HK-2 (cell line): ENCODE measurements around the gene UBE2K.
"Not testable (repeated sequence)": the region's sequence is repeated elsewhere in the genome, so short reads cannot be mapped to it uniquely, and the experiment has no call there.

Experiments used
- DNase-seq: peaks from one replicate; pipeline ENCODE4 v3.0.0-alpha.2; 2018; ENCODE audit not compliant: unreplicated experiment

Gene UBE2K

DNA sequence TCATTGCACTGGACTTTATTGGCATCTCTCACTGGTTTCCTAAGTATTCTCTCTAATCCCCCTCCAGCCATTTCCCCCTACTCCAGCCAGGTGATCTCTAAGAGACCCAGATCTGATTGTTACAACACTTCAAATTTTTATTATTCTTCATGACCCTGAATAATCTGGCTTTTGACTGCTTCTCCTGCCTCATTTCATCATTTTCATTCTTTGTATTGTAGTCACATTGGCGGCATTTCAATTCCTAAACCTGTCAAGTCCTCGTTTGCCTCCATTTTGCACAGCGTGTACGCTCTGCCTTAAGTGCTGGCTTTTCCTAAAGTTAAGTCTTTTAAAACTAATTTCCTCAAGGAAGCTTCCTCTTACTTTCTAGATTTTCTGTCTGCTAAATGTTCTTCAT lies 31.6 kb downstream of the UBE2K start:
- no peak for DNase-seq

DNA sequence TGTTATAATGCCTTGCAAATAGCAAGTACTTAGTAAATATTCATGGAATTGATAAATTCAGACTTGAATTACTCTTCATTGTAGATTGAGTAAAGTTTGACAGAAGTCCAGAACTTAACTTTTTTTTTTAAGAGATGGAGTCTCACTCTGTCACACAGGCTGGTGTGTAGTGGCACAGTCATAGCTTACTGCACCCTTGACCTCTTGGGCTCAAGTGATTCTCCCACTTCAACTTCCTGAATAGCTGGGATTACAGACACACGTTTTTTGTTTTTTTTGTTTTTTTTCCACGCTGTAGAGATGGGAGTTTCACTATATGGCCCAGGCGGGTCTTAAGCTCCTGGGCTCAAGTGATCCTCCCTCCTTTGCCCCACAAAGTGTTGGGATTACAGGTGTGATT lies 32.1 kb downstream of the UBE2K start:
- no peak for DNase-seq

DNA sequence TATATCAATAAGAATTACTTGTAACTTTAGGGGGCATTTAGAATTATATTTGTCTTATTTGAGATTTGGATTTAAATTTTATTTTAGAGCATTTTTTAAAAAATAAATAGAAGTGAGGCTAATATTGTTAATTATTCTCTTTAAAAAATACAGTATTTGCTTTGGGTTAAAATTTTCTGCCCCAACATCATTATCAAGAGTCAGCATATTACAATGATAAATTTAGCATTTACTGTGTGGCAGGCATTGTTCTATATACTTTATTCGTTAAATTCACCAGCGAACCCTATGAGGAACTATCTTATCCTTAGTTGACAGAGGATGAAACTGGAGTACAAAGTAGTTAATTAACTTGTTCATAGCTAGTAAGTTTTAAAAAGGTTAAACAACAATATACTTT lies 34.0 kb downstream of the UBE2K start:
- no peak for DNase-seq

DNA sequence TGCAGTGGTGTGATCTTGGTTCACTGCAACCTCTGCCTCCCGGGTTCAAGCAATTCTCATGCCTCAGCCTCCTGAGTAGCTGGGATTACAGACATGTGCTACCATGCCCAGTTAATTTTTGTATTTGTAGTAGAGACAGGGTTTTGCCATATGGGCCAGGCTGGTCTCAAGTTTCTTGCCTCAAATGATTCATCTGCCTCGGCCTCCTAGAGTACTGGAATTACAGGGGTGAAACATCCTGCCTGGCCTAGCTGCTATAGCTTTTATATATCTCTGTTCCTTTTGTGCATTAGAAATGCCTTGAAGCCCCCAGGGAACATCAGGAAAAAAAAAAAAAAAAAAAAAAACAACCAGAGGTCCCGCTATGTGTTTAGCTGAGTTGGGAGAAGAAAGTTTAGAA lies 34.8 kb downstream of the UBE2K start:
- DNase-seq, result peak; percentile 50

DNA sequence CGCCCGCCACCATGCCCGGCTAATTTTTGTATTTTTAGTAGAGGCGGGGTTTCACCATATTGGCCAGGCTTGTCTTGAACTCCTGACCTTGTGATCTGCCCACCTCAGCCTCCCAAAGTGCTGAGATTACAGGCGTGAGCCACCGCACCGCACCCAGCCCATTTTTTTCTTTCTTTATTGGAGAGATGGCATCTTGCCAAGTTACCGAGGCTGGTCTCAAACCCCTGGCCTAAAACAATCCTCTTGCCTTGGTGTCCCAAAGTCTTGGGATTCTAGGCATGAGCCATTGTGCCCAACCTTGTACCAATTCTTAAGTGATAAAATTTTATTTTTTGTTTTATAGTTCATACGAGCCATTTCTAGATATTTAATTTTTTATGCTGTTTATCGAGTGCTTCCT lies 41.7 kb downstream of the UBE2K start:
- DNase-seq, result not testable (repeated sequence)

DNA sequence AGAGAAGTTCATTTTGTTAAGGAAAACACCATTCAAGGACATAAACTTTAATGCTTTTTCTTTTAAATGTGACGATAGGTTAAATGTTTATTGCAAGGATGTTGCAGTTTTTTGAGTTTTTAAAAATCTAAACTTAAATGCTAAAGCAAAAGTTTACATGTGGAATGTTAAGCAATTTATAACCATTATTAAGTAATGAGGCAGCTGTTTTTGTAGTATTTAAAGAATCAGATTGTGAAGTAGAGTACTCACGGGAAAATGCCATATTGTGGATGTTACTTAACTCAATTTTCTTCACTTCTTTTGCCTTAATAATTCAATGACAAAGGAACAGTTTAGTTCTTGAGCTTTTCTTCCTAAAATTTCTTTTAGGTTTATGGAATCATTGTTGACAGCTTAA lies 43.5 kb downstream of the UBE2K start:
- DNase-seq, result no peak

DNA sequence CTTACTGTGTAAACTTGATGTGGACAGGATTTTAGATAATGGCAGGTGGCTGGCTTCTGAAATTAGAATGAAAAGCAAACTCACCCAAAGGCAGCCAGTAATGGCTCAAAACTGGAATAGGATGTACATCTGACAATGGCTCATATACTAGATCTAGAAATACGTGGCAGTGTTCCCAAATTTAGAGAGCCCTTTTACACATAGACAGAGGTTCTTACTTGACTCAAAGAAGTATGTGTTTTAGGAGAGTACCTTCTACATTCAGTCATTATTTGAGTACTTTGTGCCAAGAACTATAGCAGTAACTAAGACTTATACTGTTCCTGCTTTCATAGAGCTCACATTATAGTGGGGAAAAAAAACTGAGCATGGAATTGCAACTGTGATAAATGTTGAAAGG lies 48.0 kb downstream of the UBE2K start:
- no peak for DNase-seq

DNA sequence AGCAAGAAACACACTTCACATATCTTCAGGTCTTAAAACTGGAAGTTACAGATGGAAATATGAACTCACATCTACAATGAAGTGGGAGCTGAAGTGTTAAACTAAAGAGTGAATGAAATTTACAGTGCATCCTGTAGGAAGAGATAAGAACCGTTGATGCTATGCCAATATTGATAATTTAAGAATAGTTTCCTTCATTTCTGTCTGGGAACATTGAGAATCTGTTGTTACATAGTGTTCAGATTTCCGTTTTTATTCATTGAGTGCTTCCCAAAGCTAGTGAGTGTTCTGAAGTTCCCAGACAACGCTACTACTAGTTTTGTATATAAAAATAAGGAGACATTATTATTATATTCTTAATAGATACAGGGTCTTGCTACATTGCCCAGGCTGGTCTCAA lies 52.3 kb downstream of the UBE2K start:
- DNase-seq, result no peak

DNA sequence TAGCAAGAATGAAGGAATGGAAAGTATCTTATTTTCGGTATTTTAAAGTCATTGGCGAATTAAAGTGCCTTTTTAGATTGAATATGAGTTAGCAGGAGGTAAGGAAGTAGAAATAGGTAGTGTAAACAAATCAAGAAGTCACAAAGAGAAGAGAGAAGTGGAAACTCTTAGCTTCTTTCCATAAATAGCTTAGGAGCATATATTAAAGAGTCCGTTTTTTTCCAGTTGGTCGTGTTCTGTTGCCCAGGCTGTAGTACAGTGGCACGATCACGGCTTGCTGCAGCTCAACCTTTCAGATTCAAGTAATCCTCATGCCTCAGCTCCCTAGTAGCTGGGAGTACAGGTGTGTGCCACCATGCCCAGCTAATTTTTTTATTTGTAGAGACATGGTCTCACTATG lies 56.4 kb downstream of the UBE2K start:
- no peak for DNase-seq

DNA sequence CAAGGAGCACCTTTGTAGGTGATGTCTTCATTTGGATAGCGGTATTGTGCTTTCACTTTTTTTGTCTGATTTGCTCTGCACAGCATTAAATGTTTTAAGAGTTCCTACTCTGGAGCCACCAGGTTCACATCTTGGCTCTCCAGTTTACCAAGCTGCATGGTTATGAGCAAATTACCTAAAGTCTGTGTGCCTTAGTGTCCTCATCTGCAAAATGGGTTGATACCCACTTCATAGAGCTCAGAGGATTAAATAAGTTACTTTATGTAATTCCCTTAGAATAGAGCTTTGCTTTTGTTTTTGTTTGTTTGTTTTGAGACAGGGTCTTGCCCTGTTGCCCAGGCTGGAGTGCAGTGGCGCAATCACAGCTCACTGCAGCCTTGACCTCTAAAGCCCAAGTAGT lies 58.2 kb downstream of the UBE2K start:
- no peak for DNase-seq

DNA sequence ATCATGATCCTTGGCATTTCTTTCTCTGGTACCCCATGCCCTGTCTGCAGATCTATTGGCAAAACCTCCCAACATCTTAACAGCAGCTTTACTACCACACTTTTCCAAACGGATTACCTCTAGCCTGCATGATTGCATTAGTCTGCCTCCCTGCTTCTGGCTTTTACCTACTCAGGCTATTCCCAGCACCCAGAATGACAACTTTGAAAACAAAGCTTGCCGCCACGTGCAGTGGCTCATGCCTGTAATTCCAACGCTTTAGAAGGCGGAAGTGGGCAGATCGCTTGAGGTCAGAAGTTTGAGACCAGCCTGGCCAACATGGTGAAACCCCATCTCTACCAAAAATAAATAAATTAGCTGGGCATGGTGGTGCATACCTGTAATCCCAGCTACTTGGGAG lies 60.2 kb downstream of the UBE2K start:
- DNase-seq, result no peak

DNA sequence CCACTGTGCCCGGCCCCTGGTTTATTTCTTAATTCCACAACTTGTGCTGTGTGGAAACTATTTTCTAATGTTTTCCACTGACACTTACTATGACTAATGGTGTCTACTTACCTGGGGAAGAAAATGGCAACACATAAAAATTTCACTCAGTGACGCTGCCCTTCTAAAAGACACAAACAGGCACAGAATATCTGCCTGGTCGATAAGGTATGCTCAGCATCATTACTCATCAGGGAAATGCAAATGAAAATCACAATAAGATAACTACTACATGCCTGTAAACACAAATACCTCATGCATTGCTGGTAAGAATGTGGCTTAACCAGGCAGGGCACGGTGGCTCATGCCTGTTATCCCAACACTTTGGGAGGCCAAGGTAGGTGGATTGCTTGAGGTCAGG lies 61.6 kb downstream of the UBE2K start:
- no peak for DNase-seq

DNA sequence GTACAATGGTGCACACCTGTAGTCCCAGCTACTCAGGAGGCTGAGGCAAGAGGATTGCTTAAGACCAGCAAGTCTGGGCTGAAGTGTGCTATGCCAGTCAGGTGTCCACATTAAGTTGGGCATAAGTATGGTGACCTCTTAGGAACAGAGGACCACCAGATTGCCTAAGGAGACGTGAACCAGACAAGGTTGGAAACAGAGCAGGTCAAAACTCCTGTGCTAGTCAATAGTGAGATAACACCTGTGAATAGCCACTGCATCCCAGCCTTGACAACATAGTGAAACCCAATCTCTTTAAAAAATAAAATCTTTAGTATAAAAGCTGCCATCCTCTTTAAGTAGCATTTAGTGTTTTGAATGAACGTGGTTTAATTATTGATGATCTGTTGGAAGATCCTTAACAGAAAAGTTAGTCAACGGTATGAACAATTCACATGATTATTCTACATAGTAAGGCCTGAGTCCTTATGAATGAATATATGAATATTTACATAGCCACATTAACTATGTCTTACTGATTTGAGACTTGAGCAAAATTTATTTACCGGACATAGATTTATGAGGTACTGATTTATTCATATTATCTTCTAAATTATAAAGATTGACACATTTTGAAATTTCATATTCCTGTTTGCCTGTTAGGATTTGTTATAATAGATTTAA lies 63.2 kb downstream of the UBE2K start:
- no peak for DNase-seq

DNA sequence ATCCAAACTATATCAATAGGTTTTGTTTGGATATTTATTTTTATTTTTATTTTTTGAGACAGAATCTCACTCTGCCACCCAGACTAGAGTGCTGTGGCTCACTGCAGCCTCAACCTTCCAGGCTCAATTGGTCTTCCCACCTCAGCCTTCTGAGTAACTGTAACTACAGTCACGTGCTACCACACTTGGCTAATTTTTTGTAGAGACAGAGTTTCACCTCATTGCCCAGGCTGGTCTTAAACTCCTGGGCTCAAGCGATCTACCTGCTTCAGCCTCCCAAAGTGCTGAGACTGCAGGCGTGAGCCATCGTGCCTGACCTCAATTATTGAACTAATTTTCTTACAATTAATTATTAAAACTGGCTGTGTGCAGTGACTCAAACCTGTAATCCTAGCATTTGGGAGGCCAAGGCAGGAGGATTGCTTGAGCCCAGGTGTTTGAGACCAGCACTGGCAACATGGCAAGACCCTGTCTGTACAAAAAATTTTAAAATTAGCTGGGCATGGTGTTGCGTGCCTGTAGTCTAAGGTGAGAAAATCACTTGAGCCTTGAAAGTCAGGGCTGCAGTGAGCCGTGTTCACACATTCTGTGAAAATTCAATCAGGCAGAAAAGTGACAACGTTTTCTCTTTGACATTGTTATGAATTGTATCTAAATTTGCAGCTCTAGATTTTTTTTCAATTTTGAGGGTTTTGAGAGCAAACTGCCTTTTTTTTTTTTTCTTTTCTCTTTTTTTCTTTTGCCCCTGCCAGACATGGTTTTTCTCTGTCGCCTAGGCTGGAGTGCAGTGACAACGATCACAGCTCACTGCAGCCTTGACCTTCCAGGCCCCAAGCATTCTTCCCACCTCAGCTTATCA lies 66.0 kb downstream of the UBE2K start:
- DNase-seq, result no peak

DNA sequence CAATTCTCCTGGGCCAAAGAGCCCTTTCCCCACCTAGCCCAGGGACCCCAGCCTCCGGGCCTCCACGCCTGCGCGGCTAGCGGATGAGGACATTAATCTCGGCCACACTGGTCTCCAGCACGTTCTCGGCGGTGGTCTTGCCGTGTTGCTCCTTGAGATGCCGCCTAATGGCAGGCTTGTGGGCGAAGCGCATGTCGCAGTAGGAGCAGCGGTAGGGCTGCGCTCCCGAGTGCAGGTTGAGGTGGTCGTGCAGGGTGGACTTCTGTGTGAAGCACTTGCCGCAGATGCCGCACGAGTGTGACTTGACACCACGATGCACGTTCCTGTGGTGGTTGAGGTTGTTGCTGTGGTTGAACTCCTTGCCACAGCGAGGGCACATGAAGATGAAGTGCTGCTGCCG lies 72.1 kb downstream of the UBE2K start:
- DNase-seq, result no peak

DNA sequence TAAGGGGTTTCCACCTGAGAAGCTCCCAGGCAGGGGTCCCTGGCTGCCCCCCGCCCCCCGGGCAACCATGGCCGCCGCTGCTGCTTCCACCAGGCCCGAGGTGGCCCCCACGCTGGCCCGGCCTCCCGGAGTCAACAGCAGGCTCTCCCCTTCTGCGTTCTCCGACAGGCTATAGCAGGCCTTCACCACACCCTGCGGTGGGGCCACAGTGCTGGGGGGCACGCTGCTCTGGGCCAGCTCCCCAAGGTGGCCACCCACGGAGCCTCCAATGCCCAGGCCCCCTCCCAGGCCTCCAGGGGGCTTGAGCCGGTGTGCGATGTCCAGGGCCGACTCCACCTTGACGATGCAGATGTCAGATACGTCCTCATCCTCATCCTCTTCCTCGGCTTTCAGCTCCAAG lies 72.5 kb downstream of the UBE2K start:
- DNase-seq, result no peak

DNA sequence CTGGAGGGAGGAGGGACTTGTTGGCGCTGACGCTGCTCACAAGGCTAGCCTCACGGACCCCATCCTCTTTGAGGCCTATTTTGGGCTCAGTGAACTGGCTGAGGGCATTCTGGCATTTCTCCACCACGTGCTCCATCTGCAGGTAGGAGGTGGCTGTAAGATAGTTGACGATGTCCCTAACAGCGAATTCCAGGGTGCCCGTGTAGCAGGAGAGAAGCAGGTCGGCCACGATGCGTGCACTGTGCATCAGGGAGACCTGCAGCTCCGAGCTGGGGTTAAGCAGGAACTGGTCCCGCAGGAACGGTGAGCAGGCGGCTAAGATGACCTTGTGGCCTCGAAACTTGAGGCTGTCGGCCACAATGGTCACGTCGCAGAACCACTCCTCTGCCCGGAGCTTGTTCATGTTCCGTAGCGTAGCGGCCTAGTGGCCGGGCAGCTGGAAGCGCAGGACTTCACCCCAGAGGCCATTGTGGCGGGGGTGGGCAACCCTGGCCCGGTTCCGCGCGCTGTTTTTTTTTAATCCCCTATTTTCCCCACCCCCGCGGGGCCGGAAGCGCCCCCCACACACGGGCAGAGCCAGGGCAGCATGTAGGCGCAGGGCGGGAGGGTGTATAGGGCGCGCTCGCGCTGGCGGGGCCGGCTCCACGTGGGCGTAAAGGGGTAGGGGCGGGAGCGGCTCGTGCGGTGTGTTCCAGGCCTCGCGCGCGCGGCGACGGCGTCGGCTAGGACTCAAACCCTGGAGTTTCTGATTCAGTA lies 73.2 kb downstream of the UBE2K start:
- DNase-seq, result no peak

DNA sequence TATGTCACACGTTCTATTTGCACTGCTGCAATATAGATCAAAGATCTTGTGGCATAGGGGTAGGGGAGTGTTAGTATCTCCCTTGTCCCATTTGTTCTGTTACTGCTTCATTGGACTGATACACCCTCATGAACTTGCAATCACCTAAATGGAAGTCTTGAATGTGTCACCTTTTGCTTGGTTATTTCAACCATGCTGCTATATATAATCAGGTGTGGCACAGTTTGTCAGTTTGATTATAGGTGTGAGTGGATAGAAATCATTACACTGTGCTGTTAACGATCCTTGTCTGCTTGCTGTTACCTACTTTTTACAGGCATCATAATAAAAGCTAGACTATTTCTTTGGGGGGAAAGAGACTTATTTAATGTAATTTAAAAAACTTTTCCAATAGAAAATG lies 84.1 kb downstream of the UBE2K start:
- DNase-seq, result not testable (repeated sequence)

DNA sequence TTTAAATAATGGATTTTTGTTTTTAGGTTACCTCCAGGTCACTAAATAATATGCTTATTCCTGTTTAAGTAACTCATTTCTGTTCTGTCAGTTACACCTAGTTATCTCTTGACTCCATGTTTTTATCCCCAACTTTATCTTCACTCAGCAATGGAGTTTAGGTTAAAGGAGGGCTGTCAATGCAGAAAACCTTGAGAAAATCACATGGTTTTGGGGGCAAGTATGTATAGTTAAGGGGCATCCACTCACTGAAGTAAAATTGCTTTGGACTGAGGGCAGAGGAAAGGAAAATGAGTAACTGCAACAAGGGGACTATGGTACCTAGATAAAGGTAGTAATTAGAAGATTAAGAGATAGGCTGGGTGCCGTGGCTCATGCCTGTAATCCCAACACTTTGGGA lies 87.1 kb downstream of the UBE2K start:
- DNase-seq, result no peak

DNA sequence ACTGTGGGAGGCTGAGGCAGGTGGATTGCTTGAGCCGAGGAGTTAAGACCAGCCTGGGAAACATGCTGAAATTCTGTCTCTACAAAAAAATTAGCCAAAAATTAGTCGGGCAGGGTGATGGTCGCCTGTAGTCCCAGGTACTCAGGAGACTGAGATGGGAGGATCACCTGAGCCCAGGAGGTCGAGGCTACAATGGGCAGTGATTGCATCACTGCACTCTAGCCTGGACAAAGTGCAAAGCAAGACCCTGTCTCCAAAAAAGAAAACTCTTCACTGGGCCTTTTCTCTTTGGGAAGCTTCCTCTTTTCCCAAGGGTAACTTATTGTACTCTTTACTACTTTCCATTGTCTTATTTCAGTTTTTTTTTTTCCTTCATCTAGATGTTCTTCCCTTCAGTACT lies 88.9 kb downstream of the UBE2K start:
- DNase-seq, result no peak

DNA sequence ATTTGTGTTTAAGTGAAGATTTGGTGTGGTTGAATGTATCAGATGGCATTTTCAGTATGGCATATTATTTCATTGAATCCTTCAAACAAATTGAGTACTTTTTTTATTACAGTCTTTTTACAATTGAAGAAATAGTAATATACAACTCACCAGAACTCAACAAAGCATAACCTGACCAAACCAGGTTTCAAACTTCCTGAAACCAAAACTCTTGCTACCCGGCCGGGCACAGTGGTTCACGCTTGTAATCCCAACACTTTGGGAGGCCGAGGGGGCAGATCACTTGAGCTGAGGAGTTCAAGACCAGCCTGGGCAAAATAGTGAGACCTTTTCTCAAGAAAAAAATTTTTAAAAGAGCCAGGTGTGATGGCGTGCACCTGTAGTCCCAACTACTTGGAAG lies 94.2 kb downstream of the UBE2K start:
- no peak for DNase-seq

DNA sequence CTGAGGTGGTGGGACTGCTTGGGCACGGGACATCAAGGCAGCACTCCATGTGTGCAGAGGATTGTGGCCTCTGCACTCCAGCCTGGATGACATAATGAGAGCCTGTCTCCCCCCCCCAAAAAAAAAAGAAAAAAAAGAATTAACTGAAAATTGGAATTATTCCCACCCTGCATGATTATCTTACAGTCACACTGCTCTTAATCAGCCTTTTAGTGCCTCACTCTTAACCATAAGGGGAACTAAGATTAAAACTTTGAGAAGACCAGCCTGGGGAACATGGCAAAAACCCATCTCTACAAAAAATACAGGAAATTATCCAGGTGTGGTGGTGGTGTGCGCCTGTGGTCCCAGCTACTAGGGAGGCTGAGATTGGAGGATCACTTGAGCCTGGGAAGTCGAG lies 94.6 kb downstream of the UBE2K start:
- DNase-seq, result no peak

DNA sequence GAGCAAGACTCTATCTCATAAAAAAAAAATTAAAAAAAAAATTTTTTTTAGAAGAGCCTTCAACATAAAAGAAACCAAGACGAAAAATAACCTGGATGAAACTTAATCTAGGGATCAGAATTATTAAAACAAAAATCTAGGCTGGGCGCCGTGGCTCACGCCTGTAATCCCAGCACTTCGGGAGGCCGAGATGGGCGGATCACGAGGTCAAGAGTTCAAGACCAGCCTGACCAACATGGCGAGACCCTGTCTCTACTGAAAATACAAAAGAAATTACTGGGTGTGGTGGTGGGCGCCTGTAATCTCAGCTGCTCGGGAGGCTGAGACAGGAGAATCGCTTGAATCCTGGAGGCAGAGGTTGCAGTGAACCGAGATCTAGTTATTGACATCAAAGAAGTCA lies 95.0 kb downstream of the UBE2K start:
- DNase-seq, result not testable (repeated sequence)
